GM19351 (cell line): ENCODE data around the gene AMH.

Experiments used
- ATAC-seq: cut with Tn5 transposase; IDR thresholded peaks from one replicate; pipeline ENCODE4 v1.9.1; 2021; ENCODE audit warnings: mild to moderate bottlenecking, moderate library complexity; ENCODE audit not compliant: unreplicated experiment

The AMH gene

GRCh38 chr19:2247433-2248101 is 1.6 kb upstream of the AMH start:
- ATAC-seq, result no peak

GRCh38 chr19:2248136-2249009 is 750 bp upstream of the AMH start:
- no peak for ATAC-seq

- ATAC-seq, result no peak
Observed at GRCh38 chr19:2249880-2250765, 1.0 kb downstream of the AMH start.

GRCh38 chr19:2250766-2251105 is 1.6 kb downstream of the AMH start:
- no peak for ATAC-seq

GRCh38 chr19:2251106-2252054 is 2.3 kb downstream of the AMH start:
- no peak for ATAC-seq

GRCh38 chr19:2252055-2252796 is 3.1 kb downstream of the AMH start:
- ATAC-seq, result no peak

GRCh38 chr19:2252797-2253105 is 3.6 kb downstream of the AMH start:
- ATAC-seq, result no peak

- no peak for ATAC-seq
Observed at GRCh38 chr19:2253106-2254063, 4.3 kb downstream of the AMH start.

- ATAC-seq, result no peak
Observed at GRCh38 chr19:2254064-2254872, 5.1 kb downstream of the AMH start.

GRCh38 chr19:2255112-2255845 is 6.2 kb downstream of the AMH start:
- ATAC-seq, result no peak

GRCh38 chr19:2255982-2256685 is 7.0 kb downstream of the AMH start, which contains the start of gene JSRP1:
TSS of gene JSRP1 (minus strand) at chr19:2256417. CDS start at chr19:2255314, 1,103 bp downstream.
- no peak for ATAC-seq

GRCh38 chr19:2259336-2259735 is 10.2 kb downstream of the AMH start:
- ATAC-seq, result no peak

GRCh38 chr19:2260341-2260805 is 11.2 kb downstream of the AMH start:
- ATAC-seq, result no peak

GRCh38 chr19:2261438-2262172 is 12.5 kb downstream of the AMH start:
- ATAC-seq, result no peak

GRCh38 chr19:2266183-2266993 is 17.3 kb downstream of the AMH start:
- no peak for ATAC-seq
